Measurements from ENCODE around the gene CES3.
A peak's percentile ranks its signal among the peaks of the same experiment; 100 is the strongest.

The CES3 gene, protein sequence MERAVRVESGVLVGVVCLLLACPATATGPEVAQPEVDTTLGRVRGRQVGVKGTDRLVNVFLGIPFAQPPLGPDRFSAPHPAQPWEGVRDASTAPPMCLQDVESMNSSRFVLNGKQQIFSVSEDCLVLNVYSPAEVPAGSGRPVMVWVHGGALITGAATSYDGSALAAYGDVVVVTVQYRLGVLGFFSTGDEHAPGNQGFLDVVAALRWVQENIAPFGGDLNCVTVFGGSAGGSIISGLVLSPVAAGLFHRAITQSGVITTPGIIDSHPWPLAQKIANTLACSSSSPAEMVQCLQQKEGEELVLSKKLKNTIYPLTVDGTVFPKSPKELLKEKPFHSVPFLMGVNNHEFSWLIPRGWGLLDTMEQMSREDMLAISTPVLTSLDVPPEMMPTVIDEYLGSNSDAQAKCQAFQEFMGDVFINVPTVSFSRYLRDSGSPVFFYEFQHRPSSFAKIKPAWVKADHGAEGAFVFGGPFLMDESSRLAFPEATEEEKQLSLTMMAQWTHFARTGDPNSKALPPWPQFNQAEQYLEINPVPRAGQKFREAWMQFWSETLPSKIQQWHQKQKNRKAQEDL

GRCh38 chr16:66961065-66961744 lies at the start of gene CES3:
TSS of gene CES3 (plus strand) at chr16:66961266. CDS start at chr16:66961308, 42 bp downstream.
- peak; percentile 64 to 87 for DNase-seq

DNA sequence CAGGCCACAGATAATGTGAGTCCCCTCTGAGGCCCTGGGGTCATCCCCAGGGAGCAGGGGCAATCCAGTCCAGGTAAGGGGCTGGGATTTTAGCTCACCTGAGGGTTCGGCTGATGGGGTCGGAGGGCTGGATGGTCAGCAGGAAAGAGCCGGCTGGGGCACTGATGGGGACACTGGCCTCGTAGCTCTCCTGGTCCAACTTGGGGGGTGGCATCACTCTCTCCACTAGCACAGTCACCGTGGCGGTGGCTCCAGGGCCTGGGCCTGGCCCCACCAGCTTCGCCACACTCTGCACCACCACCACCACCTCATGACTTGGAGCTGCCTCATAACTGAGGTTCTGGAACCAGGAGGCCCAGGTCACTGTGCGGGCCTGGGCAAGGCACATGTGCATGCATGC lies 49.3 kb upstream of the CES3 start:
- DNase-seq, result no peak

GRCh38 chr16:66913081-66913480 lies 48.0 kb upstream of the CES3 start:
- DNase-seq, result no peak

- DNase-seq, result no peak
These were observed 47.4 kb upstream of the CES3 start for GRCh38 chr16:66913711-66914110.

- no peak for DNase-seq
These were observed 46.5 kb upstream of the CES3 start for GRCh38 chr16:66914541-66914940.

GRCh38 chr16:66915041-66915440 lies 46.0 kb upstream of the CES3 start:
- no peak for DNase-seq

DNA sequence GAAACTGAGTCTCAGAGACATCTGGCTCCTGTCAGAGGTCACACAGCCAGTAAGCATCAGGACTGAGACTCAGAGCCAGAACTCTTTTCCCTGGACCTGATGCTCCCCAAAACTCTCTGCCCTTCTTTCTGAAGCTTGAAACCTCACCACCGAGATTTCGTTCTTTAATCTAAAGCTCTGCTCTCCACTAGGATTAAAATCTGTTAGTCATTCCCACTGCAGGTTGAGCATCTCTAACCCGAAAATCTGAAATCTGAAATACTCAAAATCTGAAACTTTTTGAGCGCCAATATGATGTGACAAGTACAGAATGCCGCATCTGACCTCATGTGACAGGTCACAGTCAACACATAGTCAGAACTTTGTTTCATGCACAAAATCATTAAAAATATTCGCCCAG lies 44.5 kb upstream of the CES3 start:
- DNase-seq, result no peak

DNA sequence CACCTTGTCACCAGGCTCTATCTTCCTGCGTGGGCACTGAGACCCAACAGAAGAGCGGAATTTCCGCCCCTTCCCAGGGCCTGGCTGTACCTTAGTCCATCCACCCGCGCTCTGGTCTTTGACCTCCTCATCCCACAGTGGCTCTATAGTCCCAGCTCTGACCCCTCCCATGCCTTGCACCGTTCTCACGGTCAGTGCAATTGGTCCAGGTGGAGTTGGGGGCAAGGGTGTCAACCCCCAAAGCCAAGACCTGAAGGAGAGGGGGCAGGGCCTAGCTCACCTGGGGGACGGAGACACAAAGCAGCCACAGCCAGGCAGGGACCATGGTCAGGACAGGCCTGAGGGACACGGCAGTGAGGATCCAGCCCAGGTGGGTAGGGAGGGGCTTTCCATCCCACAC lies 43.3 kb upstream of the CES3 start:
- no peak for DNase-seq

- no peak for DNase-seq
These were observed 42.7 kb upstream of the CES3 start for GRCh38 chr16:66918355-66918754.

- DNase-seq, result no peak
These were observed 42.1 kb upstream of the CES3 start, which contains the start of gene CDH16 for GRCh38 chr16:66918803-66919568. TSS of gene CDH16 (minus strand) at chr16:66918885. CDS start at chr16:66918065, 820 bp downstream.

DNA sequence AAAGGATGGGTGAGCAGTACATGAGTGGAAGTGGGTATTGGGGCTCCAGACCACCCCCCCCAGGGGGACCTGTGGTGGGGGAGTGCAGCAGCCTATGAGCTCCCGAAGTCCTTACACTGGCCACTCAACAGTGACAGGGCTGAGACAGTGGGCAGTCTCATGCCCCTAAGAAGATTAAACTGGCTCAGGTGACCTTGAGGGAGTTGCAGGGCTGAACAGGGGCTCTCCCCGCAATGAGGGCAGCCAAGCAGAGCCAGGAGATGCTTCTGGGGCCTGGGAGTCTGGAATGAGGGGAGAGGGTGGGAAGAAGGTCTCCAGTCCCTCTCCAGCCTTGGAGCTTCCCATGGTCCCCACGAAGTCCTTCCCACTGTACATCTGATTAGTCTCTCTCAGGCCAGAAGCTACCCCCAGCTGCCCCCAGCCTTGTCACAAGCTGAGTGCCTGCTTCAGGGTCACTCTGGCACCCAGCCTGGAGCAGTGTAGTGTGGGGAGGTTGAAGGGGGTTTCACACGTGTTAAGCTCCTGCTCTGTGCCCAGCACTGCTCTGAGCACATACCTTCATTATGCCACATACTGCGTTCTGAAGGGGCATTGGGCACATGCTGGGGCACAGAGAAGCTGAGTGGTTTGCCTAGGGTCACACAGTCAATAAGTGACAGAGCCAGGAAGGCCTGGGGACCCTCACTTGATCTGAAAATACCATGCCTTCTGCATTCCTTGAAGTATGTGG lies 41.3 kb upstream of the CES3 start:
- no peak for DNase-seq

DNA sequence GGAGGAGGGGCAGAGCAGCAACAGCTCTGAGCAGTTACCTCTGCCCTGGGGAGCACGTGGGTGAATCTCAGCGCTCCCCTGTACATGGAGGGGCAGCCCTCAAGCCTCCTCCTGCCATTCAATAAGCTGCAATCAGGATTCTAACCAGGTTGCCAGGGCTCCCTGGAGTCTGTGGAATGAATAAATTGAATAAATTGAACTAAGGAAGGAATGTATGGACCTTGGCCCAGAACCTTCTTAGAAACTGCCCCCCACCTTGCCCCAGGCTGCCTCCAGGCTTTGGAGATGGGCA lies 40.8 kb upstream of the CES3 start:
- DNase-seq, result no peak

- DNase-seq, result no peak
These were observed 40.0 kb upstream of the CES3 start for GRCh38 chr16:66920924-66921680.

GRCh38 chr16:66921729-66922450 lies 39.2 kb upstream of the CES3 start:
- no peak for DNase-seq

DNA sequence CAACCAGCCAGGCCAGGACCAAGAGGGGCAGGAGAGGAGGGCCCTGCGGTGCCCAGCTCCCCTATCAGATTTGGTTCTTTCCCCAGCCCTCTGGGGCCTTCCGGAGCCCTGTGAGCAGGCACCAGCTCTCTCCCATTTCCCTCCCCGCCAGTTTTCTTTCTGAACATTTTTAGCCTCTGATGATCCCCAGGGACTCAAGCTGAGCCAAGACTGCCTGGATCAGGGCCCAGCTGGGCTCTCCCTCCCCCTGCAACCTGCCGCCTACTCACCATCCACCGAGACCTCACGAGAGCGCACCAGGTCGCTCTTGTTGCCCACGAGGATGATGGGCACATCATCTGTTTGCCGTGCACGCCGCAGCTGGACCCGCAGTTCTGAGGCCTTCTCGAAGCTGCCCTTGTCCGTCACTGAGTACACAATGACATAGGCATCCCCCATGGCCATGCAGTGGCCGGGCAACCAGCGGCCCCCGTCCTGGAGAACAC lies 37.8 kb upstream of the CES3 start:
- peak; percentile 88 to 90 for DNase-seq

- DNase-seq, result peak in 1 of 2 experiments; percentile 35
These were observed 37.2 kb upstream of the CES3 start for GRCh38 chr16:66923866-66924265.

GRCh38 chr16:66924527-66925321 lies 36.3 kb upstream of the CES3 start:
- peak in 1 of 2 experiments; percentile 42 for DNase-seq

DNA sequence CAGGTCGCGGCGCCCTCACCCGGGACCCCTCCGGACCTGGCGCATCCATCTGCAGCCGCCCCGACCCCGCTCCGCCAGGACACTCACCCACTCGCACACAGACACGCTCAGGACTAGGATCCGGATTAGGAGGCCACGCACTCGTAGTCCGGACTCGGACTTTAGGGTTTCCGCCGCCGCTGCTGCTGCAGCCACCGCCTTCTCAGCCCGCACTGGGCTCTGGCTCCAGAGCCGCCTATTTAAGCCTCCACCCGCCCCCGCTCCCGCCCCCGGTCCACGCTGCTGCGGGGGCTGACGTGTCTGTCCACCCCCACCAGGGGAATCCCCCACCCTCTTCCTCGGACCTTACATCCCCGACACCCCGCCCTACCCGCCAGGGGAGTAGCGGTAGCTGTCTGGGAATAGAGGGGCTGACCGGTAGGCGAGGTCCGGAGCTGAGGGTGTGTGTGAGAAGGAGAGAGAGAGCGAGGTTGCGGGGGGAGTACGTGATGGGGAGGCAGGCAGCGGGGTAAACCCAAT lies 35.7 kb upstream of the CES3 start, which contains the start of gene RRAD:
RRAD (minus strand) TSS at position 214 of the 519 bp plus-strand sequence. CDS start 356 bp downstream, outside the sequence.
- DNase-seq, result no peak

DNA sequence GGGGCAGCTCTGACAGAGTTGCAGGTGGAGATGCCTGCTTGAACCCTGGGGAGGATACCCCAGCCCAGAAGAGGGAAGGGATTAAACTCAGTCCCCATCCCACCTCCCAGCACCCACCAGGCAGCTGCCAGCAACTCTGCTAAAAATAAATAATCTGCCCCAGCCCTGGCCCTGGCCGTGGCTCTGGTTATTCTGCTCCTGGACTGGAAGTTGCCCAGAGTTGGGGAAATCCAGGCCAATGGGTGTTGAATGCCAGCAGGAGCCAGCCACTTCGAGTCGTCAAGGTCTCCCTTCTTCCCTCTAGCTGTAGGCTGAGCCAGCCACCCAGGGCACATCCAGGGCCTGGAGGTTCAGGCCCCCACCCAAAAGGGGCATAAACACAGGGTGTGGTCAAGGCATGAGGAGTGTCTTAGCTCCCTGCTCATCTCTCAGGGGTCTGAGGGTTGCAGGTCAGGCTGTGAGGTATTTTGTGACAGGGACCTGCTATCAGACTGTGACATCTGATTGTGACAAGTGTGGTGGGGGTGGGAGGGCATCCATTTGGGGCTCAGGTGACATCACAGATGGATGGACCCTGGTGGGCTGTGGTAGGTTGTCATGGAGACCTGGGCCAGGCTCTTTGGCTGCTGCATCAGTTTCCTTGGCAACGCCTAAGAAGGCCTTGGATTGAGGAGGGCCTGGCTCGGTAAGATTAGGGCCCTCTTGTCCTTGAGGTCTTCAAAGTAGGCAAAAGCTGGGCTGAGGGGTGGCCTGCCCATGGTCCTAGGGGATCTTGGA lies 34.7 kb upstream of the CES3 start:
- DNase-seq, result peak; percentile 47 to 51

Data from NCI-H524 (cell line).